DMS114 treated with DMSO at 0.1 percent for 48 hours (cell line): ENCODE results near the gene PWWP2B.

ENCODE experiments used
- DNase-seq: peaks from one replicate; lab custom pipeline; 2025; ENCODE audit not compliant: unreplicated experiment; lab: John Stamatoyannopoulos, UW

Gene PWWP2B

GRCh38 chr10:132393695-132394181 lies 3.3 kb upstream of the PWWP2B start:
- no peak for DNase-seq

- no peak for DNase-seq
Measured at GRCh38 chr10:132394201-132394811, 2.7 kb upstream of the PWWP2B start.

- no peak for DNase-seq
Measured at GRCh38 chr10:132394936-132395703, 1.9 kb upstream of the PWWP2B start.

- DNase-seq: no peak
Measured at GRCh38 chr10:132395704-132396493, 1.1 kb upstream of the PWWP2B start.

GRCh38 chr10:132396494-132397035 lies 435 bp upstream of the PWWP2B start:
- DNase-seq: no peak

GRCh38 chr10:132397671-132398565 lies 918 bp downstream of the PWWP2B start:
- no peak for DNase-seq

- no peak for DNase-seq
Measured at GRCh38 chr10:132398566-132398991, 1.6 kb downstream of the PWWP2B start.

GRCh38 chr10:132399117-132400035 lies 2.4 kb downstream of the PWWP2B start:
- no peak for DNase-seq

GRCh38 chr10:132400041-132400546 lies 3.1 kb downstream of the PWWP2B start:
- DNase-seq: no peak

- no peak for DNase-seq
Measured at GRCh38 chr10:132400547-132401151, 3.6 kb downstream of the PWWP2B start.

GRCh38 chr10:132401401-132402118 lies 4.6 kb downstream of the PWWP2B start:
- DNase-seq: no peak

- DNase-seq: no peak
Measured at GRCh38 chr10:132402781-132403241, 5.8 kb downstream of the PWWP2B start.

GRCh38 chr10:132403511-132404168 lies 6.6 kb downstream of the PWWP2B start:
- DNase-seq: no peak

- DNase-seq: no peak
Measured at GRCh38 chr10:132404169-132404880, 7.3 kb downstream of the PWWP2B start.

GRCh38 chr10:132404911-132405462 lies 8.0 kb downstream of the PWWP2B start:
- no peak for DNase-seq

- DNase-seq: no peak
Measured at GRCh38 chr10:132405463-132405991, 8.5 kb downstream of the PWWP2B start.
